GM12875 (cell line): ENCODE results near the gene RABGAP1.

Experiments used
- H3K4me3 ChIP-seq: one replicate; pipeline ENCODE4 v1.5.1; 2011; ENCODE audit warnings: low read depth, low read length, control low read depth
- CTCF ChIP-seq: IDR thresholded peaks from 2 replicates; pipeline ENCODE4 v1.5.1; 2011; ENCODE audit warnings: low read depth, mild to moderate bottlenecking, control low read depth, inconsistent platforms, low read length, moderate library complexity, borderline replicate concordance; ENCODE audit not compliant: insufficient read depth

Gene RABGAP1

GRCh38 chr9:123089040-123089439 lies 148.2 kb downstream of the RABGAP1 start:
- TF ChIP-seq CTCF: no peak

GRCh38 chr9:123089790-123090189 lies 149.0 kb downstream of the RABGAP1 start:
- no peak for TF ChIP-seq CTCF
- H3K4me3 ChIP-seq: no peak overlapping the region

More at GRCh38 chr9:123089040-123089439, 148.2 kb downstream of the RABGAP1 start:
- no peak overlapping the region for H3K4me3 ChIP-seq

- no peak for TF ChIP-seq CTCF
- H3K4me3 ChIP-seq: no peak overlapping the region
These were observed 149.5 kb downstream of the RABGAP1 start for GRCh38 chr9:123090198-123090896.

GRCh38 chr9:123090956-123091355 lies 150.1 kb downstream of the RABGAP1 start:
- H3K4me3 ChIP-seq: no peak overlapping the region
- TF ChIP-seq CTCF: no peak

GRCh38 chr9:123091459-123091858 lies 150.6 kb downstream of the RABGAP1 start:
- TF ChIP-seq CTCF: peak; percentile 13; the same call in 1 of the 2 replicates
- H3K4me3 ChIP-seq: no peak overlapping the region

GRCh38 chr9:123093141-123093540 lies 152.3 kb downstream of the RABGAP1 start:
- TF ChIP-seq CTCF: no peak
- no peak overlapping the region for H3K4me3 ChIP-seq

GRCh38 chr9:123096987-123097386 lies 156.2 kb downstream of the RABGAP1 start:
- no peak overlapping the region for H3K4me3 ChIP-seq
- no peak for TF ChIP-seq CTCF
